GM19240 (cell line): ENCODE results near the gene DDX10.

ENCODE experiments used
- DNase-seq: peaks from one replicate; pipeline ENCODE4 v3.0.0; 2011; ENCODE audit warnings: low spot score; ENCODE audit not compliant: insufficient read length

DDX10 gene

GRCh38 chr11:108906329-108906728 is 241.5 kb downstream of the DDX10 start:
- no peak for DNase-seq

GRCh38 chr11:108906826-108907225 is 242.0 kb downstream of the DDX10 start:
- no peak for DNase-seq

GRCh38 chr11:108909041-108909440 is 244.2 kb downstream of the DDX10 start:
- no peak for DNase-seq

- DNase-seq, result no peak
Observed at GRCh38 chr11:108909921-108910320, 245.1 kb downstream of the DDX10 start.

GRCh38 chr11:108912581-108912980 is 247.7 kb downstream of the DDX10 start:
- no peak for DNase-seq

- DNase-seq, result no peak
Observed at GRCh38 chr11:108913204-108913603, 248.3 kb downstream of the DDX10 start.

GRCh38 chr11:108914211-108914610 is 249.3 kb downstream of the DDX10 start:
- no peak for DNase-seq

GRCh38 chr11:108914981-108915380 is 250.1 kb downstream of the DDX10 start:
- no peak for DNase-seq

GRCh38 chr11:108915666-108916065 is 250.8 kb downstream of the DDX10 start:
- no peak for DNase-seq

- DNase-seq, result no peak
Observed at GRCh38 chr11:108916290-108916689, 251.4 kb downstream of the DDX10 start.

GRCh38 chr11:108916935-108917334 is 252.1 kb downstream of the DDX10 start:
- DNase-seq, result no peak

- DNase-seq, result no peak
Observed at GRCh38 chr11:108921211-108921610, 256.3 kb downstream of the DDX10 start.

- DNase-seq, result no peak
Observed at GRCh38 chr11:108922241-108922640, 257.4 kb downstream of the DDX10 start.

- DNase-seq, result no peak
Observed at GRCh38 chr11:108923413-108923812, 258.5 kb downstream of the DDX10 start.

GRCh38 chr11:108926171-108926840 is 261.4 kb downstream of the DDX10 start:
- DNase-seq, result no peak

GRCh38 chr11:108926841-108927577 is 262.1 kb downstream of the DDX10 start:
- DNase-seq, result no peak

GRCh38 chr11:108927791-108928545 is 263.1 kb downstream of the DDX10 start:
- DNase-seq, result no peak

GRCh38 chr11:108929241-108929640 is 264.4 kb downstream of the DDX10 start:
- DNase-seq, result no peak

- no peak for DNase-seq
Observed at GRCh38 chr11:108931168-108931567, 266.3 kb downstream of the DDX10 start.

- DNase-seq, result no peak
Observed at GRCh38 chr11:108933630-108934029, 268.8 kb downstream of the DDX10 start.

- DNase-seq, result no peak
Observed at GRCh38 chr11:108934289-108934688, 269.4 kb downstream of the DDX10 start.

- no peak for DNase-seq
Observed at GRCh38 chr11:108934696-108935095, 269.8 kb downstream of the DDX10 start.
